Testis (tissue), 2 donors: ENCODE measurements around the gene CD274.

ENCODE experiments used
- CTCF ChIP-seq, 3 experiments: fragments of 450-650 bp in 2 of 3; fragments of 200-600 bp in 1 of 3; sonication (generic) in 1 of 3; IDR thresholded peaks; one replicate each; pipeline ENCODE4 v1.5.1; 2016 to 2019; ENCODE audit warnings: antibody characterized with exemption in 3 of 3, mild to moderate bottlenecking in 2 of 3, moderate library complexity in 1 of 3
- POLR2A ChIP-seq: fragments of 450-650 bp; IDR thresholded peaks from one replicate; pipeline ENCODE4 v1.6.1; 2017; ENCODE audit warnings: antibody characterized with exemption, mild to moderate bottlenecking, moderate library complexity

GRCh38 chr9:5479994-5480694, 29.8 kb downstream of the CD274 start:
- TF ChIP-seq POLR2A, result no peak
- TF ChIP-seq CTCF (IDR thresholded peaks at IDR 0.05), result no peak
